Measurements from ENCODE around the gene TEX2.

DNA sequence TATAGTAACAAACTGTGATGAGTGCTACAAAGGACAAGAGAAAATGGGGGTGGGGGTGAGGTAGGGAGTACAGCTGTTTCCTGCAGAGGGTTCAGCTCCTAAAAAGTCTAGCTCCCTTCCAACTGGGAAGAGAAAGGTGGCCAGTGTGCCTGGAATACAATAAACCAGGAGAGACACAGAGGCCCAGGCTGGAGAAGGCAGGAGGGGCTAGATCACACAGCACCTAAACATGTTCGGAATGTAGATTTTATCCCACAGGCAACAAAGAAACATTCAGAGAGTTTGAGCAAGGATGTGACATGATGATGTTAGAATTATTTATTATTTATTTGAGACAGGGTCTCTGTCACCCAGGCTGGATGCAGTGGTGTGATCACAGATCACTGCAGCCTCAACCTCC, 10.2 kb downstream of the TEX2 start:
- TF ChIP-seq, protein P1, sequence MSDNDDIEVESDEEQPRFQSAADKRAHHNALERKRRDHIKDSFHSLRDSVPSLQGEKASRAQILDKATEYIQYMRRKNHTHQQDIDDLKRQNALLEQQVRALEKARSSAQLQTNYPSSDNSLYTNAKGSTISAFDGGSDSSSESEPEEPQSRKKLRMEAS (IDR thresholded peaks at IDR 0.05) = no peak
- TF ChIP-seq EP300 (IDR thresholded peaks at IDR 0.05; ENCODE audit: borderline replicate concordance) = no peak
- TF ChIP-seq, protein P2, sequence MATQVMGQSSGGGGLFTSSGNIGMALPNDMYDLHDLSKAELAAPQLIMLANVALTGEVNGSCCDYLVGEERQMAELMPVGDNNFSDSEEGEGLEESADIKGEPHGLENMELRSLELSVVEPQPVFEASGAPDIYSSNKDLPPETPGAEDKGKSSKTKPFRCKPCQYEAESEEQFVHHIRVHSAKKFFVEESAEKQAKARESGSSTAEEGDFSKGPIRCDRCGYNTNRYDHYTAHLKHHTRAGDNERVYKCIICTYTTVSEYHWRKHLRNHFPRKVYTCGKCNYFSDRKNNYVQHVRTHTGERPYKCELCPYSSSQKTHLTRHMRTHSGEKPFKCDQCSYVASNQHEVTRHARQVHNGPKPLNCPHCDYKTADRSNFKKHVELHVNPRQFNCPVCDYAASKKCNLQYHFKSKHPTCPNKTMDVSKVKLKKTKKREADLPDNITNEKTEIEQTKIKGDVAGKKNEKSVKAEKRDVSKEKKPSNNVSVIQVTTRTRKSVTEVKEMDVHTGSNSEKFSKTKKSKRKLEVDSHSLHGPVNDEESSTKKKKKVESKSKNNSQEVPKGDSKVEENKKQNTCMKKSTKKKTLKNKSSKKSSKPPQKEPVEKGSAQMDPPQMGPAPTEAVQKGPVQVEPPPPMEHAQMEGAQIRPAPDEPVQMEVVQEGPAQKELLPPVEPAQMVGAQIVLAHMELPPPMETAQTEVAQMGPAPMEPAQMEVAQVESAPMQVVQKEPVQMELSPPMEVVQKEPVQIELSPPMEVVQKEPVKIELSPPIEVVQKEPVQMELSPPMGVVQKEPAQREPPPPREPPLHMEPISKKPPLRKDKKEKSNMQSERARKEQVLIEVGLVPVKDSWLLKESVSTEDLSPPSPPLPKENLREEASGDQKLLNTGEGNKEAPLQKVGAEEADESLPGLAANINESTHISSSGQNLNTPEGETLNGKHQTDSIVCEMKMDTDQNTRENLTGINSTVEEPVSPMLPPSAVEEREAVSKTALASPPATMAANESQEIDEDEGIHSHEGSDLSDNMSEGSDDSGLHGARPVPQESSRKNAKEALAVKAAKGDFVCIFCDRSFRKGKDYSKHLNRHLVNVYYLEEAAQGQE (IDR thresholded peaks at IDR 0.05; ENCODE audit: low read depth) = no peak
- no peak for TF ChIP-seq YY1 (IDR thresholded peaks at IDR 0.05; ENCODE audit: low read depth)
- no peak for TF ChIP-seq CREB1 (IDR thresholded peaks at IDR 0.05; ENCODE audit: low read depth)
- no peak for TF ChIP-seq TAF1 (IDR thresholded peaks at IDR 0.05; ENCODE audit: low read depth)
- TF ChIP-seq CEBPB (IDR thresholded peaks at IDR 0.05) = no peak
- TF ChIP-seq RAD21 (IDR thresholded peaks at IDR 0.05; ENCODE audit: low read depth) = no peak
- TF ChIP-seq, protein P3, sequence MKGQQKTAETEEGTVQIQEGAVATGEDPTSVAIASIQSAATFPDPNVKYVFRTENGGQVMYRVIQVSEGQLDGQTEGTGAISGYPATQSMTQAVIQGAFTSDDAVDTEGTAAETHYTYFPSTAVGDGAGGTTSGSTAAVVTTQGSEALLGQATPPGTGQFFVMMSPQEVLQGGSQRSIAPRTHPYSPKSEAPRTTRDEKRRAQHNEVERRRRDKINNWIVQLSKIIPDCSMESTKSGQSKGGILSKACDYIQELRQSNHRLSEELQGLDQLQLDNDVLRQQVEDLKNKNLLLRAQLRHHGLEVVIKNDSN (IDR thresholded peaks at IDR 0.05) = no peak
